ENCODE measurements around the gene ANKRD44.

Gene ANKRD44

GRCh38 chr2:197107291-197108269, 203.0 kb downstream of the ANKRD44 start:
- H3K4me3 ChIP-seq (ENCODE audit: low read depth, low read length): no peak overlapping the region
- TF ChIP-seq CTCF (conservative IDR thresholded peaks at IDR 0.05; ENCODE audit: low read depth, low read length): no peak
- peak; percentile 98 for DNase-seq (ENCODE audit: low read depth)

GRCh38 chr2:197103363-197103762, 207.2 kb downstream of the ANKRD44 start:
- H3K4me3 ChIP-seq (ENCODE audit: low read depth, low read length): no peak overlapping the region
- DNase-seq (ENCODE audit: low read depth): no peak
- TF ChIP-seq CTCF (conservative IDR thresholded peaks at IDR 0.05; ENCODE audit: low read depth, low read length): no peak

- no peak overlapping the region for H3K4me3 ChIP-seq (ENCODE audit: low read depth, low read length)
- no peak for TF ChIP-seq CTCF (conservative IDR thresholded peaks at IDR 0.05; ENCODE audit: low read depth, low read length)
- peak; percentile 32 for DNase-seq (ENCODE audit: low read depth)
Measured at GRCh38 chr2:197102231-197102630, 208.3 kb downstream of the ANKRD44 start.

- no peak for TF ChIP-seq CTCF (conservative IDR thresholded peaks at IDR 0.05; ENCODE audit: low read depth, low read length)
- no peak for DNase-seq (ENCODE audit: low read depth)
- H3K4me3 ChIP-seq (ENCODE audit: low read depth, low read length): no peak overlapping the region
Measured at GRCh38 chr2:197101519-197101918, 209.1 kb downstream of the ANKRD44 start.

- no peak for TF ChIP-seq CTCF (conservative IDR thresholded peaks at IDR 0.05; ENCODE audit: low read depth, low read length)
- no peak overlapping the region for H3K4me3 ChIP-seq (ENCODE audit: low read depth, low read length)
- DNase-seq (ENCODE audit: low read depth): peak; percentile 99
Measured at GRCh38 chr2:197097578-197098366, 212.8 kb downstream of the ANKRD44 start.

GRCh38 chr2:197096649-197097048, 213.9 kb downstream of the ANKRD44 start:
- no peak for DNase-seq (ENCODE audit: low read depth)
- no peak for TF ChIP-seq CTCF (conservative IDR thresholded peaks at IDR 0.05; ENCODE audit: low read depth, low read length)
- no peak overlapping the region for H3K4me3 ChIP-seq (ENCODE audit: low read depth, low read length)
